ENCODE data around the gene IGFN1.

DNA sequence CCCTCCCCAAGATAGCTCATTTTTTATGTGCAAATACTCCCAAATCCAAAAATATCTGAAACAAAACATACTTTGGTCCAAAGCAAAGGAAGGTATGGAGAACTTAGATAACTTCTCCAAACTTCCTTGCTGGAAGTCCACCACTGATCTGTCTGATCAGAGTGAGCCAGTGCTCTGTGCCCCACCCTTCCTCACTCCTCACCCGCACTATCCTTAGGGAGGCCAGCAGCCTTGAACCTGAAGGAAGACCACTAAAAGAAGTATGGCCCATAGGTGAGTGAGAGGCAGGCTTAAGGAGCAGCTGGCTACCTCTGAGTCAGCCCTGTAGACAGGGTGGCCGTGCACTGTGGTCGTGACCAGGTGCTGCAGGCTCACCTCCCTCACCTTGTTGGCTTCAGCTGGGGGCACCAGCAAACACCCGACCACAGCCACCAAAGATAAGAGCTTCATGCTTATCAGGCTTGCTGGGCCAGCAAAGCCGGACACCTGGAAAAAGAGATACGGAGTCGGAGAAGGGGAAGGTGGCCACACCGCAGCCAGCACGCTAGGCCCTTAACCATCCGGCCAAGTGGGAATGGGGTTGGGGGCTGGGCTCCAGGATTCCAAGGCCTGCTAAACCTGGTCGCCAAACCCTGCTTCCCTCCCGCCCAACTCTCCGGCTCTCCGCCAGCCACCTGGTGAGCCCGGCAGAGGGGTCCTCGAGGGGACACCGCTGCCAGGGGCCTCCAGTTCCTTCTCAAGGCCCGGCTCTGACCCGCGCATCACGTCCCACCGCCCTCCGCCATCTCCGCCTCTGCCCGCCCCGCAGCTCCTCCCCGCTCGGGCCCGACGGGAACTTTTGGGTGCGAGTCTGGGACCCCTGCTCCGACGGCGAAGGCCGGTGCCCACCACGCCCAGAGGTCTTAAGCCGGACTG, 36.9 kb upstream of the IGFN1 start:
- TF ChIP-seq POLR2A (IDR thresholded peaks at IDR 0.05): no peak
- no peak for TF ChIP-seq POLR2AphosphoS5 (IDR thresholded peaks at IDR 0.05)
